Posterior cingulate gyrus (tissue), 11 donors: Measurements from ENCODE around the gene OSTN.
"Not testable (repeated sequence)": the region's sequence is repeated elsewhere in the genome, so short reads cannot be mapped to it uniquely, and the experiment has no call there.

ENCODE experiments used
- DNase-seq, 10 donors: peaks; one replicate each; pipeline versions ENCODE4 v3.0.0 to v3.0.0-alpha.2; 2020 to 2021; ENCODE audit warnings: mixed read lengths in 3 of 10
- intact Hi-C: fragments of 100-400 bp; cut with DNase I; formaldehyde crosslinking; loops from one replicate; pipeline ENCODE4 v1.15.1; 2023

OSTN gene, protein sequence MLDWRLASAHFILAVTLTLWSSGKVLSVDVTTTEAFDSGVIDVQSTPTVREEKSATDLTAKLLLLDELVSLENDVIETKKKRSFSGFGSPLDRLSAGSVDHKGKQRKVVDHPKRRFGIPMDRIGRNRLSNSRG

DNA sequence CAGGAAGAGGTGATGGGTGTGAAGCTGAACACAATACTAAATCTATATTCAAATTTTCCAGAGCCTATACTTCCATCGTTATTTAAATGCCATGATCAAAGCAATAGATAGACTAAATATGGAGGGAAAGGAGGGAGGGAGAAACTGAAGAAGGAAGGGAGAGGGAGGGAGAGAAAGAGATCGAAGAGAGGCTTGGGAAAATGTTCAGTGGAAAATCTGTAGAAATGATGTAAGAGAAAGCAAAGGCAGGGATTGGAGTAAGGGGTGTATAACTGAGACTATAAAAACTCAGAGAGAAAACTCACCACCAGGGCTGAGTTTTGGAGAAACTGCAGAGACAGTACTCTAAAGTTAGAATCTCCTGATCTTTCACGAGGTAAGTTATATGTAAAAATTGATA is at the start of gene OSTN:
TSS of gene OSTN (plus strand) at position 310 of the 400 bp plus-strand sequence. CDS start 13,292 bp downstream, outside the sequence.
- DNase-seq = no peak
- intact Hi-C loops = no loop called here

DNA sequence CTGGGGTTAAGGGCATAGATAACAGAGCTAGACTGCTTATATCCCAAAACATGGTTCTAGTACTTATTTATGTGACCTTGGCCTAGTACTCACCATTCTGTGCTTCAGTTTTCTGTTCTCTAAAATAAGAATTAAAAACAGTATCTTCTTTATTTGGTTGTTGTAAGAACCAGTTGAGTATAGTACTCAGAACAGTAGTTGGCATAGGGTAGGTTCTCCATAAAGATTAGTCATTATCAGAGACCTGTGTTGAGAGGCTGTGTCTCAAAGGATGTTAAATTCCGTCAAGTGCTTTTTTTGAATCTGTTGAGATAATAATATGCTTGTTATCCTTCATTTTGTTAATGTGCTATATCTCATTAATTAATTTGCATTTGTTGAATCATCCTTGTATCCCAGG is 47.4 kb upstream of the OSTN start:
- intact Hi-C loops = no loop called here
- no peak for DNase-seq

DNA sequence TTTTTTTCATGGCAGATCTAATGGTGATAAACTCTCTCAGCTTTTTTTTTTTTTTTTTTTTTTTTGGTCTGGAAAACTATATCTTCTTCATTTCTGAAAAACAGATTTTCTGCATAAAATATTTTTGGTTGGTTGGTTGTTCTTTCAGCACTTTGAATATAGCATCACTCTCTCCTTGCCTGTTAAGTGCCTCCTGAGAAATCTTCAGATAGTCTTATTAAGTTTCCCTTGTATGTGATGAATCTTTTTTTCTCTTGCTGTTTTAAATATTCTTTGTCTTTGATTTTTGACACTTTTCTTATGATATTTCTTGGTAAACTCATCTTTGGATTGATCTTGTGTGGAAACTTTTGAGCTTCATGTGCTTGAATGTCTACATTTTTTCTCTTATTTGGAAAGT is 44.2 kb upstream of the OSTN start:
- intact Hi-C loops = no loop called here

DNA sequence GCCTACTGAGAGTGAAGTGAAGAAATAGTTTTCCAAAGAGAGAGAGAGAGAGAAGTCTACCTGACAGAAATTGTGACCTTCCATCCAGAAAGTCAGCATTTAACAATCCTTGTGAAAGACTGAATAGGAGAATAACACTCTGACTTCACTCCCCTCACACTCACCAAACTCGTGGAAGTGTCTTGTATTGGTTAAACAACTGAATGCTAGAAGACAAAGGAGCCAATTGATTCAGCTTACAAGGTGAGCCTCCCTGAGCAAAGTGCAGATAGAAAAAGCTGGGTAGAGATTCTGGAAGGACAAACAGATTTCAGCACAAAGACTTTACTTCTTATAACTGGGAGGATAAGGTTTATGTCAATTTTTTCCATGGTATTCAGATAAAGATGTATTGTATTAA is 40.8 kb upstream of the OSTN start:
- no peak for DNase-seq
- intact Hi-C loops = no loop called here

More for the DNA sequence above, 44.2 kb upstream of the OSTN start:
- no peak for DNase-seq

DNA sequence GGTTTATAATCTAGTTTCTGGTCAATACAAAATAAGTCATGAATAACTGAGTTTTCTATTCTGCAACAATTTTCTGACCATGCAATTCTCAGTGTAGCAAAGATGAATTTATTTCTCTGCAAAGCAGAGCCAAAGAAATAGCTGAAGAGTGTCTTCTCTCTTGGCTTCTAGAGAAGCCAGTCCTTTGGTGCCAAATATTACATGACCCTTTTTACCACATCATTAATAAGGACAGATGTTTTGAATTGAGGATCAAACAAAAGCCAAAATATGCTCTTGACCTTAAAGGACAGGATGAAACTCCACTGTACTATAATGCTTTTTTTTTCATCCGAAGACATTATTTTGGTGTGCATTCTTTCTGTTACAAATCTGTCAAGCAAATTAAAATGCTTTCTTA is 40.2 kb upstream of the OSTN start:
- intact Hi-C loops = no loop called here
- no peak for DNase-seq

DNA sequence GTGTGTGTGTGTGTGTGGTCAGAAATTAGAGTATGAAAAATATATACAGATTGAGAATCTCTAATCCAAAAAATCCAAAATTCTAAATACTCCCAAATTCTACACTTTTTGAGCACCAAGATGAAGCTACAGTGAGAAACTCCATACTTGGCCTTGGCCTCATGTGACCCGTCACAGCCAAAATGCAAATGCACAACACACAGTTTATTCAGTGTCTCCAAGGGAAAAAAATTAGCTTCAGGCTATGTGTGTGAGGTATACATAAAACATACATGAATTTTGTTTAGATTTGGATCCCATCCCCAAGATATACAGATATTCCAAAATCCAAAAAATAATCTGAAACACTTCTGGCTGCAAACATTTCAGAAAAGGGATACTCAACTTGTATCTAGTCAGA is 33.2 kb upstream of the OSTN start:
- intact Hi-C loops = no loop called here
- DNase-seq = no peak

DNA sequence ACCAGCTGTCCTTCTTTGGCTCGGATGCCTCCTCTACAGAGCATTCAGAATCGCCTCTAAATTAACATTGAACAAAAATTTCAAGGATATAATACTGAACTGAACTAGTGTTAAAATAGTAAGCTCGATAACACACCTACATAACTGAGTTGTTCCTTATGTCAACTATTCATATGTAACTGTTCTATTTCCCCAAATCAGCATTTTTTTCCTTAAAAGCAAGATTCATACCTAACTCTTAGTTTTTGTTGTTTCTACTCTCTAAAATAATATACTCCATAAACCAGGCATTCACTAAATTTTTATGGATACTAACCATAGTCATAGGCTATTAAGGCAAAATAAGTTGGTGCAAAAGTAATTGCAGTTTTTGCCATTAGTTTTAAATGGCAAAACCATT is 32.7 kb upstream of the OSTN start:
- no peak for DNase-seq
- intact Hi-C loops = no loop called here

DNA sequence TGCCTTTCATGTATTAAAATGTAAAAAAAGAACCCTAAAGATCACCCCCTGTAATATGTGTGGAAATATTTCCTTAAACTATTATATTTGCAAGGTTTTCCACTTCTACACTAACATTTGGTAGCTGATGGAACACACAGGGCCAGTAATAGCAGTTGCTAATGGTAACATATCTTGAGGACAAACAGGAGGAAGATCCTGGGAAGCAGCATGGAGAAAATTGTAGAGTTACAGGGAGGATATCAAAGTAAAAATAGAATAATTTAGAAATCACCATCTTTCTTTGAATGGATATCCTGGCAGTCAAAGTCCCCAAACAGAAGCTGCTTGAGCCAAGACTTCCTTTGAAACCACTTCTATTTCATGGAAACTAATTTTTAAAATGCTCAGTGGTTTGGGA is 29.5 kb upstream of the OSTN start:
- DNase-seq = no peak
- intact Hi-C loops = no loop called here

DNA sequence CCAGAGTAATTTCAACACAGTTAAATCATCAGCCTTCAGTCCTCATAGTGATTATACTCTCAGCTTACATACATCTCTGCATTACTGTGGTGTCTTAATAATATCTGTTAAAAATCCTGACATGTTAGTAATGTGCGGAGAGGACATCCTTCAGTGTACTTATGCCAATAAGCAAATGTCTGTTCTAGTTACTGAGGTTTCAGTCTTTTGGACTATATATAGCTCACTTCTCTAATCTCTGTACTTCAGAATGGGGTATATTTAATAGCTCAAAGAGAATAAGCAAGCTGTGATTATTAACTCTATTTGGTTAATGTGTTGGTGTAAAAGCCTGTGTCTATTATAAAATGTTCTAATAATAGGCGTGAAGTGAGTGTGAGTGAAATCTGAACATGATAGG is 28.9 kb upstream of the OSTN start:
- no peak for DNase-seq

DNA sequence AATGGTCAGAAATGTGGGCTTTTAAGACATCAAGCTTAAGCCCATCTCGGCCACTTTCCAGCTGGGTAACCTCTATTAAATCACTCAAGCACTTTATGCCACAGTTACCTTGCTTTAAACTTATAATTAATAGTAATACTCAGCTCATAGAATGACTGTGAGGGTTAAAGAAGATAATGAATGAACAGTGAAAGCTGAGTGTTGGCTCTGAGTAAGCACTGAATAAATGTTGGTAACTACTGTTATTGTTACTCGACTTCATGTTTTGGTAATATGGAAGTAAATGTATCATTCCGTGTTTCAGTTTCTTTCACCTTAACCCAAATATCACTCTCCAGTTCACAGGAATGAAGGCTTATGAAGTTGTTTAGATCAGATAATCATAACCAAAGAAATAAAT is 23.9 kb upstream of the OSTN start:
- no peak for DNase-seq
- intact Hi-C loops = no loop called here

More for the DNA sequence above, 28.9 kb upstream of the OSTN start:
- intact Hi-C loops = no loop called here

DNA sequence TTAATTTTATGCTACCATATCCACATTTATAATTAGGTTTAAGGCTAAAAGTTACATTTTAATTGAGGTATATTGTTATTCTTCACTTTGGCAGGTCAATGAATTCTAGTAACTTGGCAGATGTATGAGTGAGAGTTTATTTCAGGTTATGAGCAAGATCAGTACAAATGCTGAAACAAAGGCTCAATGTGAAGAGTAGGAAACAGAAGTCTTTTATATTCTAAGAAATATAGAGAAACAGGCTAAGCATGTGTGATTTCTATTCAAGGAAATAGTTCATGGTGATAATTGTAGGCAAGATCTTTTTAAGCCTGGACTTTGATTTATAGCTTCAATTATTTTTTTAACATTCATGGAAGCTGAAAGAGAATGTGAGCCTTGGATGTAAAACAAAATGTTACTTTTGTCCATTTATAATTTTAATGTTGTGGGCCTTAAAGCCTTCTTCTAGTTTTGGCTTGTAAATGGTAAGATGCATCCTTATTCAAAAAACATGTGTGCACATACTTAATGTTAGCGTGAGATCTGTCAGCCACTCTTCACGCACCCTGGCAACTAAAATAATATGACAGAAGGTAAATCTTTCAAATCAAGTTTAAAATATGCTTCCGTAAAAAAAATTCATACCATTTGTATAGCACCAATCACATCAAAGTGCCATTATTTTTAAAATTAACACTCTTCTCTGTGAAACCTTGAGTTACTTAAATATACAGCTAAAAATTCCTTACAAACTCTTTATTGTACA is 22.8 kb upstream of the OSTN start:
- intact Hi-C loops = no loop called here
- DNase-seq = no peak

DNA sequence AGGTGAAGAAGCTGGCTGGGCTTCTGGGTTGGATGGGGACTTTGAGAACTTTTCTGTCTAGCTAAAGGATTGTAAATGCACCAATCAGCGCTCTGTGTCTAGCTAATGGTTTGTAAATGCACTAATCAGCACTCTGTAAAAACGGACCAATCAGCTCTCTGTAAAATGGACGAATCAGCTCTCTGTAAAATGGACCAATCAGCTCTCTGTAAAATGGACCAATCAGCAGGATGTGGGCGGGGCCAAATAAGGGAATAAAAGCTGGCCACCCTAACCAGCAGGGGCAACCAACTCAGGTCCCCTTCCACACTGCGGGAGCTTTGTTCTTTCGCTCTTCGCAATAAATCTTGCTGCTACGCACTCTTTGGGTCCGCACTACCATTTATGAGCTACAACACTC is 13.7 kb upstream of the OSTN start:
- intact Hi-C loops, DNase-seq: not testable (repeated sequence)

DNA sequence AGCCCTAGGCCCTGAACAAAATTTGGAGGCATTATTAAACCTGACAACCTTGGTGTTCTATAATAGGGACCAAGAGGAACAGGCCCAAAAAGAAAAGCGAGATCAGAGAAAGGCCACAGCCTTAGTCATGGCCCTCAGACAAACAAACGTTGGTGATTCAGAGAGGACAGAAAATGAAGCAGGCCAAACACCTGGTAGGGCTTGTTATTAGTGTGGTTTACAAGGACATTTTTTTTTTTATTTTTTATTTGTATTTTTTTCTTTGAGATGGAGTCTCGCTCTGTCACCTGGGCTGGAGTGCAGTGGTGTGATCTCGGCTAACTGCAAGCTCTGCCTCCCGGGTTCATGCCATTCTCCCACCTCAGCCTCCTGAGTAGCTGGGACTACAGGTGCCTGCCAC is 10.8 kb upstream of the OSTN start:
- DNase-seq, intact Hi-C loops: not testable (repeated sequence)

DNA sequence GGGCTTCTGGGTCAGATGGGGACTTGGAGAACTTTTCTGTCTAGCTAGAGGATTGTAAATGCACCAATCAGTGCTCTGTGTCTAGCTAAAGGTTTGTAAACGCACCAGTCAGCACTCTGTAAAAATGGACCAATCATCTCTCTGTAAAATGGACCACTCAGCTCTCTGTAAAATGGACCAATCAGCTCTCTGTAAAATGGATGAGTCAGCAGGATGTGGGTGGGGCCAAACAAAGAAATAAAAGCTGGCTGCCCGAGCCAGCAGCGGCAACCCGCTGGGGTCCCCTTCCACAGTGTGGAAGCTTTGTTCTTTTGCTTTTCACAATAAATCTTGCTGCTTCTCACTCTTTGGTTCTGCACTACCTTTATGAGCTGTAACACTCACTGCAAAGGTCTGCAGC is 6.8 kb upstream of the OSTN start:
- DNase-seq, intact Hi-C loops: not testable (repeated sequence)

DNA sequence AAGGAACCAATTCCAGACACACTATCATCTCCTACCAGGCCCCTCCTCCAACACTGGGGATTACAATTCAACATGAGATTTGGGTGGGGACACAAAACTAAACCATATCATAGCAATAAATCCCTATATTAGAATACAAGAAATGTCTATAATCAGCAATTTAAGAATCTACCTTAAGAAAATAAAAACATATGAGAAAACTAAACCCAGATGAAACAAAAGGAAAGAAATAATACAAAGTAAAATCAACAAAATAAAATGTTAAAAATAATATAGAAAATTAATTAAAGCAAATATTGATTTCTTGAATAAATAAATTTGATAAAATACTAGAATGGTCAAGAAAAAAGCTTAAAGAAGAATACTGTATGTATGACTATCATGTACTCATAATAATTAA is 6.1 kb upstream of the OSTN start:
- intact Hi-C loops = no loop called here

DNA sequence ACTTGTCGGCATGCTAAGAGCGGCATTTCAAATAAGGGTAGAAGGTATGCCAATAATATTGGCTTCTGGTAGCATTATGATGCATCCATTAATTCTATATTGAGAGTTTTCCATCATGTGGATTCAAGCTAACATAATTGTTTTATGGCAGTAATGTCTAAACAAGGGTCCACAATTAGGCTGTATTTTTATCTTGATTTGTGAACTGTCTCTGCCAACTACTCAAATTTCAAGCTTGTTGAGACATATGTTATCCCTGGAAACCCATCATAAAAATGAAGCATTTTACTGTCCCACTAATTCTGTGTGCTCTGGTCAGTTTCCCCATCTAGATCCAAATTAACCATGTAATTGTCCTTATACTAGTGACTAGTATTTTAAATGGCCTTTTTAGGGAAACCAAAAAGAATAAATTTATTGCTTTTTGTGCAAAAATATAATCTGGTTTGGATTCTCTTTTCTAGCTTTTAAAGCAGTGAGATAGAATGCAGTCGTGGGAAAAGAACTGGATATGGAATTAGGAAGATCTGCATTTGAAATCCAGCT is 1.2 kb upstream of the OSTN start:
- no peak for DNase-seq
- intact Hi-C loops = no loop called here

More for the DNA sequence above, 6.1 kb upstream of the OSTN start:
- no peak for DNase-seq

DNA sequence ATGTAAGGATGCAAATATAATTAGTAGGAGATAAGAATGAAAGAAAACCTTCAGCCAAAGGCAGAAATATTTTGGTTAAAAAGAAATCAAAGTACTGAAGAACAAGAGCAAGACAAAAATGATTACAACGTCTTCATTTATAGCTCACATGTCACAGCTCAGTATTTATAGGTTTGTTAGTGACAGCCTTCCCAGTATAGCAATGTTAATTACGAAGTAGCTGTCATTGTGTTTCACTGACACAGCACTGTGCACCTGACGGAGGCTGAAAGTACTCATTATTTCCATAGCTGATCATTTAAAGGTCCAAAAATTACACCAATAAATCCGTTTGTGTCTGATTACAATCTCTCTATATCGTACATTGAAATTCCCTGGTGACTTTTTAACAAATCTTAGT is 561 bp upstream of the OSTN start:
- DNase-seq = no peak
- intact Hi-C loops = no loop called here

DNA sequence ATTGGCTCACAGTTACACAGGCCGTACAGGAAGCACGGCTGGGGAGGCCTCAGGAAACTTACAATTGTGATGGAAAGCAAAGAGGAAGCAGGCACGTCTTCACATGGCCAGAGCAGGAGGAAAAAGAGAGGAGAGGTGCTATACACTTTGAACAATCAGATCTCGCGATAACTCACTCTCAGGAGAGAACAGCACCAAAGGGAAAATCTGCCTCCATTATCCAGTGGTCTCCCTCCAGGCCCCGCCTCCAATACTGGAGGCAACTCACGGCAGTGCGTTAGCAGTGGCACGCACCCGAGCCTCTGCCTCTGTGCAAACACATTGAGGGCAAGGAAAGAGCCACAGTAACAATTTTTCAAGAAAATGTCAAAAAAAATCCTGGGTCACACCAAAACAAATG is 11.0 kb downstream of the OSTN start:
- no peak for DNase-seq
- intact Hi-C loops = no loop called here

DNA sequence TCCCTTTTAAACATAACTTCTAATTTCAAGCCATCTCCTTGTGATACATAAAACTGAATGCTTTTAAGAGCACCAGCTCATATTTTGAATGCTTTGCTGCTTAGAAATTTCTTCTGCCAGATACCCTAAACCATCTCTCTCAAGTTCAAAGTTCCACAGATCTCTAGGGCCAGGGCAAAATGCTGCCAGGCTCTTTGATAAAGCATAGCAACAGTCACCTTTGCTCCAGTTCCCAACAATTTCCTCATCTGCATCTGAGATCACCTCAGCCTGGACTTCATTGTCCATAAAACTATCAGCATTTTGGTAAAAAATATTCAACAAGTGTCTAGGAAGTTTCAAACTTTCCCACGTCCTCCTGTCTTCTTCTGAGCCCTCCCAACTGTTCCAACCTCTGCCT is 17.5 kb downstream of the OSTN start:
- intact Hi-C loops = no loop called here
- DNase-seq = no peak

DNA sequence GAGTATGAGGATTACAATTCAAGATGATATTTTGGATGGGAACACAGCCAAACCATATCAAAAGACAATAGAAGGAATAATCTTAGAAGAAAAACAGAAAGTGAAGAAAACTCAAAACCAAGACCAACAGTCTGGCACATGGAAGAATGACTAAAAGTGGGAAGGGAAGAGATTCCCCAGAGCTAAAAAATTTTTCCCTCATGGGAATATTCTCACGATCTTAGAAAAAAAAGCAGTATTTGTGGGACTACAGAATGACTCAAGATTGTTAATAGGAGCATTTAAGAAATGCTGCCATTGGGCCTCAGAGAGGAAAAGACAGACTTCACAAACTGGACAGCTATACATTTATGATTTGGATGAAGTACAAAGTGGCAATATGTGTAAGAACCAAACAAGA is 18.3 kb downstream of the OSTN start:
- intact Hi-C loops = no loop called here
- DNase-seq = no peak

DNA sequence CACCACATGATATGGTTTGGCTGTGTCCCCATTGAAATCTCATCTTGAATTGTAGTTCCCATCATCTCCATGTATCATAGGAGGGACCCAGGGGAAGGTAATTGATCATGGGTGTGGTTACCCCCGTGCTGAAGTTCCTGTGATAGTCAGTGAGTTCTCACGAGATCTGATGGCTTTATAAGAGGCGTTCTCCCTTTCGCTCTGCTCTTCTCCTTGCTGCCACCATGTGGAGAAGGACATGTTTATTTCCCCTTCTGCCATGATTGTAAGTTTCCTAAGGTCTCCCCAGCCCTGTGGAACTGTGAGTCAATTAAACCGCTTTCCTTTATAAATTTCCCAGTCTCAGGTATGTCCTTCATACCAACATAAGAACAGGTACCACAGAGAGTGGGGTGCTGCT is 21.9 kb downstream of the OSTN start:
- DNase-seq = no peak
- intact Hi-C loops = no loop called here

DNA sequence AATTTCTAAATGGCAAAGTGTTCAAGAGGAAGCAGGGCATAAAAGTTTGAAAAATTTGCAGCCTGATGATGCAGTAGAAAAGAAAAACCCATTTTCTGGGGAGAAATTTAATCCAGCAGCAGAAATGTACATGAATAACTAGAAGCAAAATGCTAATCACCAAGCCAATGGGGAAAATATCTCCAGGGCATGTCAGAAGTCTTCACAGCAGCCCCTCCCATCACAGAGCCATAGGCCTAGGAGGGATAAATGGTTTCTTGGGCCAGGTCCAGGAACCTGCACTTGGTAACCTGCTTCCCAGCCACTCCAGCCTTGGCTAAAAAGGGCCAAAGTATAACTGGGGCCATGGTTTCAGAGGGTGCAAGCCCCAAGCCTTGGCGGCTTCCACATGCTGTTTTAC is 22.6 kb downstream of the OSTN start:
- DNase-seq = no peak
- intact Hi-C loops = no loop called here
